ENCODE data around the gene PER2.

PER2 gene

DNA sequence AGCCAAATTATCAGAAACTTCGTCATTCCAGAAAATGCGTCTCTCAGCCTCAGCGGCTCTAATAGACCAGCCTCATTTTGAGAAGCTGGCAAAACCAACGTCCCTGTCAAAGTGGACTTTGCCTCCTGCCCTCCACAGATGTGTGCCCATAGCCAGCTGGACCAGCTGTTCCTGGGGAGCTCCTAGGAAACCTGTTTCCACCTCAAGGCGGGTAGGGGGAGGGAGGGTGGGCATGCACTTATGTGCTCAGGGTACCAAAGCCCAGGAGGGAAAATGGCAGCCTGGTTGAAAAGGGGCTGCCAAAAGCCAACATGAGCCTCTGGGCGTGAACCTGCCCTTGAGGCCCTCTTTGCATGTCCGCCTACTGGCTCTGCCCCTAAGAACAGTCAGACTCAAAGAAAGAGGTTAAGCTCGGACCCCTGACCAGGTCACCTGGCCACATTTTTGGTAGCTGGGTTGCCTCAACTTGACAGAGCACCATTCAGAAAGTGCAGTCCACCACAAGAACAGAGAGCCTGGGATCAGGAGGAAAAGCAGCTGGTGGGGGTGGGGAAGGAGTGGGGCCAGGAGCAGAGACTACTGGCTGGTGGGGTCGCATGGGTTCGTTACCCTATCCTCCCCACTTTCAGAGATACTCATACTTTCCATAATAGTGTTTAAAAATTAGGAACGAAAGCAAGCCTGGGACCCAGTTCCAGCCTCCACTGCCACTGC is 3.5 kb downstream of the PER2 start:
- H3K4me3 ChIP-seq (ENCODE audit: low read depth, low read length) = no peak overlapping the region
- TF ChIP-seq, protein P1, sequence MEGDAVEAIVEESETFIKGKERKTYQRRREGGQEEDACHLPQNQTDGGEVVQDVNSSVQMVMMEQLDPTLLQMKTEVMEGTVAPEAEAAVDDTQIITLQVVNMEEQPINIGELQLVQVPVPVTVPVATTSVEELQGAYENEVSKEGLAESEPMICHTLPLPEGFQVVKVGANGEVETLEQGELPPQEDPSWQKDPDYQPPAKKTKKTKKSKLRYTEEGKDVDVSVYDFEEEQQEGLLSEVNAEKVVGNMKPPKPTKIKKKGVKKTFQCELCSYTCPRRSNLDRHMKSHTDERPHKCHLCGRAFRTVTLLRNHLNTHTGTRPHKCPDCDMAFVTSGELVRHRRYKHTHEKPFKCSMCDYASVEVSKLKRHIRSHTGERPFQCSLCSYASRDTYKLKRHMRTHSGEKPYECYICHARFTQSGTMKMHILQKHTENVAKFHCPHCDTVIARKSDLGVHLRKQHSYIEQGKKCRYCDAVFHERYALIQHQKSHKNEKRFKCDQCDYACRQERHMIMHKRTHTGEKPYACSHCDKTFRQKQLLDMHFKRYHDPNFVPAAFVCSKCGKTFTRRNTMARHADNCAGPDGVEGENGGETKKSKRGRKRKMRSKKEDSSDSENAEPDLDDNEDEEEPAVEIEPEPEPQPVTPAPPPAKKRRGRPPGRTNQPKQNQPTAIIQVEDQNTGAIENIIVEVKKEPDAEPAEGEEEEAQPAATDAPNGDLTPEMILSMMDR (IDR thresholded peaks at IDR 0.05; ENCODE audit: low read depth, low read length) = no peak

DNA sequence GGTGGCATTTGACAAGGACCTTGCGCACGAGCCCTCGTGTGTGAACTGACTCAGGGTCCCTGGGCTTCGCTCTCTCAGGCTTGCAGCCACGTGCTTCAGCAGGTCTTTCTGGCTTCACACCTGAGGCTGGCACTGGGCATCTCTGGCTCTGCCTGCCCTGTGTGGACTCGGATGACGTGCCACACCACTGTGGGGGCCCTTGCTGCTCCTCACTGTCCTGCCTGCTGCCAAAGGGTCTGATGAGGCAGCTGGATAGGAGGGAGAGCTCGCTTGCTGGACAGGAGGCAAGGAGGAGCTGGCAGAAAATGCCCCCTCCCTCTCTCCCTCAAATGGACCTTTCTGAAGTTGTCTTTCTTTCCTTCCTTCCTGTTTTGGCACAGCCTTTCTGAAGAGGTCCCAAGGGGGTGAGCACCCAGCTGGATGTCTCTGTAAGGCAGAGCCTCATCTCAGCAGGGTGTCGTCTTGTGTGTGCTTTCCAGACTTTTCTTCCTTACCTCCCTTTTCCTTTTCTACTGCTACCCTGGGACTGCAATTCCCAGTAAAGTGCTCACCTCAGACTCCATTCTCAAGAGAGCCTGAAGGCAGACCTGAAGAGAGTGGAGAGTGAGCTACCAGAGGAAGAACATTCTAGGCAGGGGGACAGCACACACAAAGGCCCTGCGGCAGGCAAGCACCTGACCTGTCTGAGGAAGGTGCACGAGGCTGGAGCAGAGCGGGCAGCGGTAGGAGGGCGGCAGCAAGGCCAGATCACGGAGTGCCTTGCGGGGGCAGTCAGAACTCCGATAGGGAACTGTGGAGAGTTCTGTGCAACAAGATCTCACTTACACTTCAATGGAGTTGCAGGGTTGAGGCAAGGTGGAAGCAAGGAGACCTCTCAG is 5.3 kb downstream of the PER2 start:
- TF ChIP-seq, protein P1 (IDR thresholded peaks at IDR 0.05; ENCODE audit: low read depth, low read length) = no peak
- H3K4me3 ChIP-seq (ENCODE audit: low read depth, low read length) = no peak overlapping the region

DNA sequence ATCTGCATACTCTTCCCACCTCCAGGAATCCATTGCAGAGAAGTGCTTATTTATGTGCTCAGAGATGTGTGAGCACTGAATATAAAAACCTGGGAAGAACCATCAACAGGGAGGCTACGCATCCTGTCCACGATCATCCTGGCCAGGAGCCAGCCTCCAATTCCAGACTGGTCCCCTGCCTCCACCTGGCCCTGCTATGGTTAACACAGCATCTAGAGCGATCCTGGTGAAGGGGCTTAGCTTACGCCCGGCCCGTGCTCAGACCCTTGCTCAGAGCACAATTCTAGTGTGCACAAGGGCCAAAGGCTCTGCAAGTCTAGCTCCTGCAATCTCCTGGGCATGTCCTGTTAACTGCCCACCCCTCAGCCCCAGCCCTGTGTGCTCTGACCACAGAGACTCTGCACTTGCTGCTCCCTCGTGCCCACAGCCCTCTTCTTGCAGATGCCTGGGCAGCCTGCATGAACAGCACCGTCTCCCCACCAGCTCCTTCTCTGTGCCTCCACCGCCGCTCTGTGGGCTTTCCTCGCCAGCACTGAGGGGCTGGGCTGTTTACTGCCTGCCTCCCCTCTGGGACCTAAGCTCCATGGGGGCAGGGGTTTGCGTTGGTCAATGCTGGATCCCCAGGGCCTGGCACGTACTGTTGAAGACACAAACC is 6.5 kb downstream of the PER2 start:
- no peak overlapping the region for H3K4me3 ChIP-seq (ENCODE audit: low read depth, low read length)
- TF ChIP-seq, protein P1 (IDR thresholded peaks at IDR 0.05; ENCODE audit: low read depth, low read length) = no peak

DNA sequence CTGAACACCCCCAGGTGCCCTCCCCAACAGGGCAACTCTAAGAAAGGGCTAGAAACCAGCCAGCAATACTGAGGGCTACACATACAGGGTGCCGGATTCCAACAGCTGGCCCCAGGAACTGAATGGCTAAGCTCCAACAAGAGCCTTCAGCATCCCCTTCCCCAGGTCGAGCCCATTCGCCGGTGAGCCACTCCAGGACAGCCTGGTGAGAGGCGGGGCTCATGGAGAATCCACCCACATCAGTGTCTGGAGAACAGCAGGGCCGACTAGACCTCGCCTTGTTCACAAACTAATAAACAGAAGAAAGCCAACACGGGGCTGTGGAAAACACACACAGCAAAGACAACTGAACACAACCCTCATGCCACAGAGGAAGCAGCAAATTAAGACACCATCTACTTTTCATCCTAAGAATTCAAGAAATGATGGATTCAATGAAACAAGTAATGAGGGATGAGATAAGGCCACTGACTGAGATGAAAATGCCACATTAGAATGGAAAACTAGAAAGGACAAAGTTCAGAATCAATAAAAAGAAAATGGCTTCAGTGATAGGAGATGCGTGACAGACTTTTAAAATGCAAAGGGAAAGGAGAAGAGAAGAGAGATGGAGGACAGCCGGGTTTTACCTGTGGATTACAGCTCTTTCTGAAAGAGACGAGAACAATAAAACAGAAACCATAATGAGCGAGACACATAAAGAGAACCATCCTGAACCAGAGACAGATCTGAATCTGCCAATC is 8.2 kb downstream of the PER2 start:
- no peak overlapping the region for H3K4me3 ChIP-seq (ENCODE audit: low read depth, low read length)
- TF ChIP-seq, protein P1 (IDR thresholded peaks at IDR 0.05; ENCODE audit: low read depth, low read length) = no peak

DNA sequence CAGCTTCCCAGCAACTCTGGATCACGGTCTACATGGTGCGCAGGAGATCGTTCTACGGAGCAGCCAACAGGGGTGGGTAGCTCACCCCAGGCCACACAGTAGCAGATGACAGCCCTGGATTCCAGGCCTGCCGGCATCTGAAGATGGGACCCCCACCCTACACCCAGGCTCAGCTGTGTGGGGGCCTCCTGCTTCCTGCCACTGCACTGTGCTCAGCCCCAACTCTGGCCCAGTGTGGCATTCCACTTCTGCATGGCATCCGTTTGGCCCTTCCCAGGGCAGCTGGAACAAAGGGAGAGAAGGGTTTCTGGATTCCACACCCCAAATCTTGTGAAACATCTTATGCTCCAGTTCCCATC is 9.1 kb downstream of the PER2 start:
- TF ChIP-seq, protein P1 (IDR thresholded peaks at IDR 0.05; ENCODE audit: low read depth, low read length) = no peak
- H3K4me3 ChIP-seq (ENCODE audit: low read depth, low read length) = no peak overlapping the region

DNA sequence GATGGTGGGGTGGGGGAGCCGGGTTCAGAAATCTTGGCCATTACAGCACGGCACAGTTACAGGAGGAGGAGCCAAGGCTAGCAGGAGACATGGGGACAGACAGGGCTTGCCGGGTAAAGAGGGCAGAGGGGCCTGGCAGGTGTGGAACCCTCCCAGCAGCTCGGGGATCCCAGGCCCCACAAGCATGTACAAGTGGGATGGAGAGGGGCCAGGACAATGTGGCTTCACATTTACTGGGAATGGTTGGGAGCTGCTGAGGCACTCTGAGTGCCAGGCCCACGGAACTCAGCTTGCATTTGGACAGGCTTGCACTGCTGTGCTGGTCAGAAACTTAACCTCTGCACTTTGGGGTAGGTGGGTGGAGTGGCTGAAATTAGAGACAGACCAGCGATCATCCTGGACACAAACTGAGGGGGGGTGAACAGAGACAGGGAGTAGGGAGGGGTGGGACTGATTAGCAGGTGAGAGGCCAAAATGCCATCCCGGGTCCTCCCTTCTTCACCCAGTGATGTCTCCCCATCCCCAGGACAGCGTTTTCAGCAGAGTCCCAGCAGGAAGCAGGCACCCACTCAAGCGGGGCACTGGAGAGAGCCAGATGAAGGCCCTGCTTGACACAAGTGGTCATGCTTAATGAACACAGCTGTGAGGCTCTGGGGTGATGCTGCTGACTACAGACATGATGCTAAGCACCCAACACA is 9.6 kb downstream of the PER2 start:
- TF ChIP-seq, protein P1 (IDR thresholded peaks at IDR 0.05; ENCODE audit: low read depth, low read length) = no peak
- H3K4me3 ChIP-seq (ENCODE audit: low read depth, low read length) = no peak overlapping the region
